Inferior parietal cortex (tissue), 1 donor: ENCODE results near the gene AFF1.
"Not testable (repeated sequence)": the region's sequence is repeated elsewhere in the genome, so short reads cannot be mapped to it uniquely, and the experiment has no call there.

Source experiments
- DNase-seq: peaks from one replicate; pipeline ENCODE4 v3.0.0-alpha.2; 2016; ENCODE audit errors: extremely low spot score

The AFF1 gene

DNA sequence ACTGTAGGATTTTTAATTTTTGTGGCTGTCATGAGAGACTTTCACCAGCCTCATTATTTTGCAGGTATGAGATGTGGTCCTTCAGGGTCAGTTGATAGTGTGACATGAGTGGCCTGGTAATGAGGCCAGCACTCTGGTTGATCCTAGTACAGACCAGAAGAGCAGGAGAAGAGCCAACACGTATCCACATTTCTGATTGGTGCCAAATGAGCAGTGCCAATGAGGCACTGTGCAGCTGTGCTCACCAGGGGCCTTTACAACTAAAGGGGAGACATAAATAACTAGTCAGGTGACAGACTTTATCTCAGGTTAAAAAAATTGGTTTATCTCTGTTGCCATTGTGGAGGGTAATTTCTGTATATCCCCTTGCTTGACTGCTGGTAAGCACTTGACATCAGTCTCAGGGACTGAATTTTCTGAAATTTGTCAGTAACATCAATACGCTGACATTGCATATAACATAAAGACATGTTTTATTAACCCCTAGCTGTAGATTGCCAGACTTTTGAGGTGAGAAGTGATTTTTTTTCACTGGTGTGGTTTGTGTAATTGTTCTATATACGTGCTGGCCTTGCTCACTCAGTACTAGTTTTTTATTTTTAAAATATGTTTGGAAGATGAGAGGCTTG is 101.2 kb downstream of the AFF1 start:
- no peak for DNase-seq

GRCh38 chr4:87036713-87037112 is 101.9 kb downstream of the AFF1 start:
- no peak for DNase-seq

DNA sequence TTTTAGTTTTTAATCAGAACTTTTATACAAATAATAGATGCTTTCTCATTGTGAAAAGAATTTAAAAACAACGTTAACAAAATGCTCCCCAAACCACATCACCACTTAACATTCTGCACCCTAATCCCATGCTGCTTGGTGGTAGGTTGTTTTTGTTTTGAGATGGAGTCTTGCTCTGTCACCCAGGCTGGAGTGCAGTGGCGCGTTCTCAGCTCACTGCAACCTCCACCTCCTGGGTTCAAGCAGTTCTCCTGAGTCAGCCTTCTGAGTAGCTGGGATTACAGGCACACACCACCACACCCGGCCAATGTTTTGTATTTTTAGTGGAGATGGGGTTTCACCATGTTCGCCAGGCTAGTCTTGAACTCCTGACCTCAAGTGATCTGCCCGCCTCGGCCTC is 102.4 kb downstream of the AFF1 start:
- not testable (repeated sequence) for DNase-seq

GRCh38 chr4:87037671-87038334 is 103.0 kb downstream of the AFF1 start:
- DNase-seq = no peak

- no peak for DNase-seq
Observed at GRCh38 chr4:87038837-87039615, 104.2 kb downstream of the AFF1 start.

DNA sequence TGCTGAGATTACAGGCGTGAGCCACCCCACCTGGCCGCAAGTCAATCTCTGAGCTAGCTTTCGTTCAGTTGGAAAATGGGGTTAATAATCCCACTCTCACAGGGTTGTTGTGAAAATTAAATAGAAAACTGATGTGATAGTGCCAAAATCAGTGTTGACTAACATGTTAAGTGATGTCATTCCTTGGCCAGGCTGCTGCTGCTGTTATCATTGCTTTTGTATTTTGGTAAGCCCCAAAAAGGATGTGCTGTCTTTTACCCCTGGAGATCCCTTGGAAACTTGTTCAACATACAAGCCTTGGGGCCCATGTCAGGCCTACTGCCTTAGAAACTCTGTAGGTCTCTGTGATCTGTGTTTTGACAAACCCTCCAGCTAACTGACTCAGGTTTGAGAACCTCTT is 106.3 kb downstream of the AFF1 start:
- DNase-seq = no peak

GRCh38 chr4:87042221-87042620 is 107.4 kb downstream of the AFF1 start:
- DNase-seq = no peak

GRCh38 chr4:87042986-87043820 is 108.4 kb downstream of the AFF1 start:
- DNase-seq = no peak

GRCh38 chr4:87044511-87045233 is 109.9 kb downstream of the AFF1 start:
- no peak for DNase-seq

- no peak for DNase-seq
Observed at GRCh38 chr4:87045234-87045558, 110.4 kb downstream of the AFF1 start.

GRCh38 chr4:87045659-87046058 is 110.8 kb downstream of the AFF1 start:
- DNase-seq = no peak

GRCh38 chr4:87046121-87046551 is 111.3 kb downstream of the AFF1 start:
- no peak for DNase-seq

DNA sequence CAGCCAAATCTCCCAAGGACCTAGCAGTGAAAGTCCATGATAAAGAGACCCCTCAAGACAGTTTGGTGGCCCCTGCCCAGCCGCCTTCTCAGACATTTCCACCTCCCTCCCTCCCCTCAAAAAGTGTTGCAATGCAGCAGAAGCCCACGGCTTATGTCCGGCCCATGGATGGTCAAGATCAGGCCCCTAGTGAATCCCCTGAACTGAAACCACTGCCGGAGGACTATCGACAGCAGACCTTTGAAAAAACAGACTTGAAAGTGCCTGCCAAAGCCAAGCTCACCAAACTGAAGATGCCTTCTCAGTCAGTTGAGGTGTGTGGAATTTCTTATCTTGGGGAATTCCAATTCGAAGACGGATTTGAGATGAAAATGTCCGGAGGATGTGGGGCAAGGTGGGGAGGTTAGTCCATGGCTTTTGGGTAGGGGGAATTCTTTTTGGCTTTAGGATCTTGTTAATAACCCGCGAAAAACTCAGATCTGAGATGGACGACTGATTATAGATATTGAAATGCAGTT is 112.5 kb downstream of the AFF1 start:
- no peak for DNase-seq

DNA sequence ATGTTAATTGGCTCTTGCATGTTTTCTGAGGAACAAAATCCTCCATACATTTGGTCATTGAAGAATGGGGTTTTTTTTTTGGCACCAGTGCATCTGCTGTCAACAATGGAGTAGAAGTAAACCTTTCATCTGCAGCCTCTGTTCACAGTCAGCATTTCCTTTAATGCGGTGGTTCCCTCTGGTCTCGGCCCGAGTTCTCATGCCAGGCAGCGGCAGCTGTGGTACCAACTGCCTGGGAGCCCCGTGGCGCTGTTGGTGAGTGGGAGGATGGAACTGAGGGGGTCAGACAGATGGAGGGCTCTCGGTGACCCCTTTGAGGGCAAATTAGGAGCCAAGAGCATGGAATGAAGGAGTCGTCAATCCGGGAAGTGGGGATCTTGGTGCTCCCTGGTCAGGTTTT is 114.7 kb downstream of the AFF1 start:
- DNase-seq = no peak

DNA sequence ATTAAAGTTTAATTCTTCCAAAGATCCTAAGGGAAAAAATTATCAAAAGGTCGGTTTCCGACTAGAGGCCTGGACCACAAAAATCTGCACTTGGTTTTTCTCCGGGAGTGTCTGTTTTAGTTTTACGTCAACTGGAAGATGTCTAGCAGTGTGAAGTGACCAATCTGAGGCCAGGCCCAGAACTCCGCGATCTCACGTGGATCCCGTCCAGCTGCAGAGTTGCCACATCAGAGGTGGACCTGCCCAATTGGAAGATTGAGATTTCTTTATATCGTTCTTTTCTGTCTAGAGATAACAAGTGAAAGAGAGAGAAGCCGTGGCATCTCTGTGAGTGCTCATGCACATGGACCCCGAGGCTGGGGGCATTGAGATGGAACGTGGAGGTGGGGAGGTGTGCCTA is 115.8 kb downstream of the AFF1 start:
- no peak for DNase-seq

DNA sequence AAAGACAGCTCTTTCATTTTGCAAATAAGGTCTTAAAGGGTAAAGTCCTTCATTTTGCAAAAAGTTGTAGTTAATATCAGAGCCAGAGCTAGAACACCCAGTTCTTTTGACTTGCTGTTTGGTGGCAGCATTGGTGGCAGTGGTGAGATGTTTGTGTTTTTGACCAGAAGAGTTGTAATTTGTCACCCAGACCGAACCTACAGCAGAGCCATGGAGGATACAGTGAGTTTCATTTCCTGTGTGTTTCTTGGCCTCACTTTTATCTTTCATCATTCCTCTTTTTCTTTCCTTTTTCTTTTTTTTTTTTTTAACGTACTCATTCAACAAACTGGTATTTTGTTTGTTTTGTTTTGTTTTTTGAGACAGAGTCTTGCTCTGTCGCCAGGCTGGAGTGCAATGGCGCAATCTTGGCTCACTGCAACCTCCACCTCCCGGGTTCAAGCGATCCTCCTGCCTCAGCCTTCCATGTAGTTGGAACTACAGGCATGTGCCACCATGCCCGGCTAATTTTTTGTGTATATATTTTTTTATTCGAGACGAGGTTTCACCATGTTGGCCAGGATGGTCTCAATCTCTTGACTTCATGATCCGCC is 116.4 kb downstream of the AFF1 start:
- DNase-seq = no peak

DNA sequence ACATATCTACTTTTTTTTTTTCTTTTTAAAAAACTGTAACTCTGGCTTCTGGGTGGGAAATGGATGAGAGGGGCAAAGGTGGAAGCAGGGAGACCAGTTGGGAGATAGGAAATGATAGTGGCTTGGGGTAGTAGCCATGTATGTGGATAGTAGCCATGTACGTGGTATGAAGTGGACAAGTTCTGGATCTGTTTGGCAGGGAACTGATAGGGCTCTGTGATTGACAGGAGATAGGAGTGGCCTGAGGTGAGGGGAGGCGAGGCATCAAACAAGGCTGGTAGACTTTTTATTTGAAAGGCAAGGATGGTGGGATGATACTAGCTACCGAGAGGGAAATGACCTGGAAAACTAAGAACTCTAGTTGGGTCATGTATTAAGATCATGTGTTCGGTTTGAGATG is 117.8 kb downstream of the AFF1 start:
- no peak for DNase-seq

- DNase-seq = no peak
Observed at GRCh38 chr4:87053176-87053658, 118.4 kb downstream of the AFF1 start.

DNA sequence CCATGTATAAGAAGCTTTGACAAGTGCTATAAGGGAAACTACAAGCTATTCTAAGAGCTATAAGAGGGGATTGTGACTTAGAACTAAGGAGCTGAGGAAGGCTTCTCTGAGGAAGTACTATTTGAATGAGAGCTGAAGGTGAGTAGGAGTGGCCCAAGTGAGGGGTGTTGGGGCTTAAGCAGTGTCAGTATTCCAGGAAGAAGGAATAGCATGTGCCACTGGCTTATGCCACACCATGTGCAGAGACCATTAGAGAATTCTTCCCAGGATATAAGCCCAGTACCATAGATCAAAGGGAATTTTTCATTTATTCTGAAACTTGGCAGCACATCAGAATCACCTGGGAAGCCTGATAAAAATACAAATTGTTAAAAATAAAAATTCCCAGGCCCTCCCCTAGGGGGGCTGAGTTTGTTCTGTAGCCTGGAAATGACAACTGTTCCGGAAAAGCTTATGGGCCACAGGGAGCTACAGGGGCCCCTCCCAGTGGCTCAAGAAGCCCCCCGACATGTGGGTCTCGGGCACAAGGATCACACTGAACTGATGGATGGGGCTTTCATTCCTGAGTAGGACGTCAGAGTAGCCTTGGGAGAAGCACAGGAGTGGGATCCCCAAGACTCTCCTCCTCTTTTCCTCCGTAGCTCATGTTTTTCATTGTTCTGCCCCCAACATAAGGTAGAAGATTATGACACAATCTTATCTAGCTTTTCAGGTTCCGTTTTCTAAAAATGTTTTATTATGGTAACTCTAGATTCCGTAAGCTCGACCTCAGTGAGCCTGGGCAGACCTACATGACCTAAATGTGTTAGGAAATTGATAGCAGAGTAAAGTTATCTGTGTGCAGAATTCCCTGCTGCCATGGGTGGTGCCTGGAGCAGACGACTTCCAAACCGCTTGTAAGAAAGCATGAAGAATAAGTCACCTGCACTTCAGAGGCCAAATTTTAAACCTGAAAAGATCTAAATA is 119.3 kb downstream of the AFF1 start:
- DNase-seq = no peak

DNA sequence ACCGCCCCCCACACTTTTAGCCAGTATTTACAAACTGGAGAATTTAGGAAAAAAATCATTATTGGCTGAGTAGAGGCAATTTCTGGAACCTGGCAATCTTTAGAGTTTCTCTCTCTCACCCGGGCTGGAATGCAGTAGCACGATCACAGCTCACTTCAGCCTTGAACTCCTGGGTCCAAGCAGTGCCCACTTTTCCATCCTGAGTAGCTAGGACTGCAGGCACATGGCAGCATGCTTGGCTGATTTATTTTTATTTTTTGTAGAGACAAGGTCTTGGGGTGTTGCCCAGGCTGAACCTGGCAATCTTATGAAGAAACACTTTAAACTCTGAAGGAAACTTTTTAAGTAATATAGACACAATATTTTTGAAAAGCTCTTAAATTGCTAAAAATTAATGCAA is 120.1 kb downstream of the AFF1 start:
- DNase-seq = no peak
